HG03558 (cell line): ENCODE results near the gene NFAM1.

Experiments used
- ATAC-seq: cut with Tn5 transposase; IDR thresholded peaks from one replicate; pipeline ENCODE4 v1.9.1; 2021; ENCODE audit warnings: moderate number of reproducible peaks; ENCODE audit not compliant: unreplicated experiment; ENCODE audit errors: extremely low read depth

The NFAM1 gene

DNA sequence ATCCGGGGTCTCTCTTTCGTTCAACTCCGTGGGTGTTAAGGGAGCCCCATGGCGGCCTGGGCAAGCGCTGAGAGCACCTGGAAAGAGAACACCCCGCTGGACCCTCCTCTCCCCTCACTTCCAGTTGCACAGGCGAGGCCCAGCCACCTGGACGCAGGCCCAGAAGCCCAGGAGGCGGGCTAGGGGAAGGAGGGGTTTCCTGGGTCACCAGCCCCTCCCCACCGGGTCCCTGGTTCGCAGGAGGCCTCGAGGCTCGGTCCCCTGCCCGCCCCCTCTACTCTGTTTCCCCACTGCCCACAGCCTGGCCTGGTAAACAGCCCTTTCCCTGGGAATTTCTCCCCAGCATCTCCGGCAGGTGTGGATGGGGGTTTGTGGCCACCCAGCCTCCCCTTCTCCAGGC, 8.5 kb upstream of the NFAM1 start:
- ATAC-seq: no peak

- no peak for ATAC-seq
Measured at GRCh38 chr22:42439821-42440674, 7.8 kb upstream of the NFAM1 start.

- ATAC-seq: no peak
Measured at GRCh38 chr22:42439021-42439567, 6.9 kb upstream of the NFAM1 start.

DNA sequence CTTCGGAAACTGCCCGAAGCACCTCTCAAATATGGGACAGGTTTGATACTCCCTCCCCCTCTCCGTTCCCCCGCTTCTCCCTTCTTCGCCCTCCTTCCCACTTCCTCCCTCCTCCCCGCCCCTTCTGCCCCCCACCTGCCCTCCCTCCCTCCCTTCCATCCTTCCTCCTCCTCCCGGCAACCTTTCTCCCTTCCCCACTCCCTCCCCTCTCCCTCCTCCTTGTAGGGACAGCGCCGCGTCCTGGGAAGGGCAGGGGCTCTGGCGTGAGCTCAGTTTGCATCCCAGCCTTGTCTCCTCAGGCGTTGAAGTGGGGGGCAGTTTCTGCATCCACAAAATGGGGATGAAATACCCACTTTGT, 6.1 kb upstream of the NFAM1 start:
- ATAC-seq: no peak

GRCh38 chr22:42437488-42438292, 5.5 kb upstream of the NFAM1 start:
- ATAC-seq: no peak

DNA sequence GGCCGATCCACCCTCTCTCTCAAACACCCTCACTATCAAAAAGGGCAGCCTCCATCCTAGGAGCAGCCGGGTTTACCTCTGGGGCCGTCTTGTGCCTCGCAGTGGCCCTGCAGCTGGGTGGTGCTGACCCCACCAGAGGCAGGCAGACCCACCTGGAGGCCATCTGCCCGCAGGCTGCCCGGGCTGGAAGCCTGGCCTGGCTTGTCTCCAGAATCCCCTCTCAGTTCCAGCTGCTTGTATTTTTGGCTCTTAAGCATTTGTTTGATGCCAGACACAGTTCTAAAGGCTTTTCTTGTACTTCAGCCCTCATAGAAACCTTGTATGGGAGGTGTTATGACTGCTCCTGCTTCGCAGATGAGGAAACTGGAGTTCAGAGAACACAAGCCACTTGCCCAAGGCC, 4.2 kb upstream of the NFAM1 start:
- no peak for ATAC-seq

DNA sequence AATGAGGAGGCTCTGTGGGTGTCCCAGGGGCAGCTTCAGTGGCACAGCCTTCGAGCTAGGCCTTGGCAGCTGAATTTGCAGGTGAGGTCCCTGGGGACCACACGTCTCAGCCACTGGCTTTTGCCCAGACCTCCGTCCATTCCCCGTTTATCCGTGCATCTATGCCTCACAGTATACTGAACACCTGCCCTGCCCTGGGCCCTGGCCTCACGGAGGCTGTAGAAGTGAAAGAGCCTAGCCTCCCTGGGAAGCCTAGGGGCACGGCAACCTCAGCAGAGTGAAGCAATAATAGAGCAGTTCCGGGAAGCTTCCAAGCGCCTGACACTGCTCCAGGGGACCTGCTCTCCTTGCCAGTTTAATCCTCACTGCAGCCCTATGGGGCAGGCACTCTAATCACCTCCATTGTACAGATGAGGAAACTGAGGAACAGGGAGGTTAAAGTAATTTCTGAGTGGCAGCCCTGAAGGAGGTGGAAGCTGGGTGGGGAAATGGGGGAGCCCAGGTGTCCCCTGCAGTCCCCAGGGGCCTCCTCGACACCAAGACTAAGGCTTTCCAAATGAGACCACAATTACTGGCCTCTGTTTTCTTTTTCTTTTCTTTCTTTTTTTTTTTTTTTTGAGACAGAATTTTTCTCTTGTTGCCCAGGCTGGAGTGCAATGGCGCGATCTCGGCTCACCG, 2.7 kb upstream of the NFAM1 start:
- ATAC-seq: no peak

- no peak for ATAC-seq
Measured at GRCh38 chr22:42433754-42434682, 1.8 kb upstream of the NFAM1 start.

DNA sequence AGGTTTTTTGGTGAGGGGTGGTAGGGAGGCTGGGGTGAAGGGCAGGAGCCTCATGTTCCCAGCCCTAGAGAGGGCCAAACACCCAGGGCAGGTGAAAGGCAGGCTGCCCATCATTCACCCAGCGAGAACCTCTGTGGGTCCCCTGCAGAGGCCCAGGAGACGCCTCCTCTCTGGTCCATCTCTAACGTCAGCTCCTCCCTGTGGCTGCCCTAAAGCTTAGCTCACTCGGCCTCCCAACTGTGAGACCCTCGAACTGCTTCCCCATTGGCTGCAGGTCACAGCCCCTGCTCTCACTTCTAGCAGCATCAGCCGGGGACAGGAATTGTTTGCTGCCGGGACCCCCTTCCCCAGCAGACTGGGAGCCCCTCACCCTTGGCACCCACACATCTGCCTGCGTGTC, 615 bp upstream of the NFAM1 start:
- no peak for ATAC-seq

DNA sequence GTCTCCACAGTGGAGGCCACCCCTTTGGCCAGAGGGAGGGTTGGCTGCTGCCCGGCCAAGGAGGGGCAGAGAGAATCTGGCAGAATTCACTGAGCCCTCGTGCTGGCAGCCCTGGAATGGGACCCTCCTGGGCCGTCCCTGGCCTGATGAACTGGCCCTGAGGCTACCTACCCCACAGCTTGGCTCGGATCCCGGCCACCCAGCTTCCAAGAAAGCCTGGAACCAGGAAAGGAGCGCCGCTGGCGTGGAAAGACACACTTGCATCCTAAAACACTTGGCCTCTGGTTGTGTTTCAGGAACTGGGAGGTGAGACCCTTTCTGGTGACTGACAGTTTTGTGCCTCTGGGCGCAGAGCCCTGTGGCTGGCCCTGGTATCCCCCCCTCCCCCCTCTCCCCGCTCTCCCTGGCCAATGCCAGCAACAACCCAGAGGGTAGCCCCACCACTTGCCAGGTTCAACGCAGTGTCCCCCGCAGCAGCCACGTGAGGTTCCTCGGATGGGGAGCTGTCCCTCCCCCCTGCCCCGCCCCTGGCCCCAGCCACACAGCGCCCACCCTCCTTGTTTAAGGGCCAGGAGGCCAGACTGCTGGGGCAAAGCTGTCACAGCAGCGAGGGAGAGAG, 693 bp downstream of the NFAM1 start:
- no peak for ATAC-seq

DNA sequence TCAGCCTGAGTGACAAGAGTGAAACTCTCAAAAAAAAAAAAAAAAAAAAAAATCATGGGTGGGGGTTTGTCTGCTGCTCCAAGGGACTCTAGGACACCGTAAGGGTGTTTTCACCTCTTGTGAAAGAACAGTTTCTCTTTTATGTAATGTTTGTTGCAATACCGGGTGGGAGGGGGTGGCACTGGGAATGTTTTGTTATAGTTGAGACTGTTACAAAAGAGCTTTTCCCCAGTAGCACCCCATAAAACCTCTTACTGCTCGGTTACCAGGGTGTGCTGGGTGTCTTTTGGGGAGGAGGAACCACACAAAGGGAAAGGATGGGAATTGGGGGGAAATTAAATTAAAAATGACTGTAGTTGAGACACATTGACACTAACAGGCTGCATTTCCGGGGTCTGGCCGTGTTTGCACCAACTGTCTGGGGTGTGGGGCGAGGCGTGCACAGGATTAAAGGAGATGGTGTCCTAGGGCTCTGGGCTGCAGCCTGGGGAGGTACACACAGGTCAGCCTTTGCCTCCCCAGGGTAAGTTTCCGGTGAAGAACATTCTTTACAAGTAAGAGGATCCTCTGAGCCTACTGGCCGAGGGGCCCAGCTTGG, 1.6 kb downstream of the NFAM1 start:
- ATAC-seq: no peak

DNA sequence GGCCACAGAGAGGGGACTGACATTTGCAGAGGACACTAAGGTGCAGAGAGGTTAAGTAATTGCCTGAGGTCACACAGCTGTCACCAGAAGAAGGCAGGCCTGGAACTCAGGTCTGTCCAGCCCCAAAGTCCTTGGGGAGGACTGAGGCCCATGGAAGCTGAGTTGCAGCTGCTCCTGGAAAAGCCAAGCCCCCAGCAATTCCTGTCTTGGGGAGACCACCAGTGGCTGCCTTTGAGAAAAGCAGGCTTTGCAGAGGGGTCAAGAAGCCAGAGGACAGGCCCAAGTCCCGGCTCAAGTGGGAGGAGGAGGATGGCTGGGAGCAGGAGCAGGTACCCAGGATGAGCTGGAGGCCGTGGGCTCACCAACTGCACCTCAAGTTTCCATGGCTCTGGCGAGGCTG, 3.4 kb downstream of the NFAM1 start:
- no peak for ATAC-seq

DNA sequence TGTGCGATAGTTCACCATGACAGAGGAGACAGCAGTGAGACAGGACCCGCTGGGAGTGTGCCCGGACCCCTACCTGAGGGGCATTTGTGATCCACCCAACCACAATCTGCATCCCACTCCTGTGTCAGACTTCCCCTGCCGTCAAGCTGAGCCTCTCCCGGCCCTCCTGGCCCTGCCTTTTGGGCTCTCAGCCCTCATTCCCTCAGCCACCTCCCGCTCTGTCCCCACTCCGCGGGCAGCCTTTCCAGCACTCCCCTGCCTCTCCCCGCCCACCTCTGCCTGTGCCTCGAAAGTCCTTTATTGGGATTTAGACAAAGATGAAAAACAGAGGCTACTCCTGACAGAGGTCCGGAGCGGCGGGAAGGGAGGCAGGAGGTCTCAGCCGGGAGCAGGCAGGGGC, 4.2 kb downstream of the NFAM1 start:
- ATAC-seq: no peak

DNA sequence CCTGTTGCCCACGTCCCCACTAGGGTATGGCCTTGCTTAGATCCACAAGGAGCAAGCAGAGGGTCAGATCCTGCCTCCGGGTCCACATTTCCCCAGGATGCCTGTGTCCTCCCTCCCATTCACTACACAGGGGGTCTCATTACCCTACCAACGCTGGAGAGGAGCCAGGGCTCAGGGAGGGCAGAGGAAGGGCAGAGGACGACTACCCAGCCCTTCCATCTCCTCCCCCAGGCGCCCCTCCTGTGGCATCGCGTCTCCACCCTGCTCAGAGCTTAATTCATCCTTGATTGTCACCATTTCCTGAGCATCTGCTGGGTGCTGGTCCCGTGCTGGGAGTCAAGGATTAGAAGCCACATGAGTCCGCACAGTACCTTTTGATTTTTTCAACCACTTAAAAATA, 5.0 kb downstream of the NFAM1 start:
- no peak for ATAC-seq

DNA sequence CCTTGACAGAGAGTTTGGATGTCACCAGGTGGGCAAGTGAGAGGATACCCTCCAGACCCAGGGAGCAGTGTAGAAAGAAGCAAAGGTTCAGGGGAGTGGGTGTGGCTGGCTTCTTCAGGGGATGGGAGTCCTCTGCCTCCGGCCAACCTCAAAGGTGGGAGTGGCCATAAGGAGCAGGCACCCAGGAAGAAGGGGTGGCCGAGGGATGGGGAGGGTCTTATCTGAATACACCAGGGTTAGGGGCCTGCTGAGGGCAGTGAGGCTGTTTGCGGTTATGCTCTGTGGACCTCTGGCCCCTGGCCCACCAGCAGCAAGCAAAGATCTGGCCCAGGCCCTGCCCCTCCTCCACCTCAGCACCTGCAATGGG, 6.2 kb downstream of the NFAM1 start:
- ATAC-seq: no peak

DNA sequence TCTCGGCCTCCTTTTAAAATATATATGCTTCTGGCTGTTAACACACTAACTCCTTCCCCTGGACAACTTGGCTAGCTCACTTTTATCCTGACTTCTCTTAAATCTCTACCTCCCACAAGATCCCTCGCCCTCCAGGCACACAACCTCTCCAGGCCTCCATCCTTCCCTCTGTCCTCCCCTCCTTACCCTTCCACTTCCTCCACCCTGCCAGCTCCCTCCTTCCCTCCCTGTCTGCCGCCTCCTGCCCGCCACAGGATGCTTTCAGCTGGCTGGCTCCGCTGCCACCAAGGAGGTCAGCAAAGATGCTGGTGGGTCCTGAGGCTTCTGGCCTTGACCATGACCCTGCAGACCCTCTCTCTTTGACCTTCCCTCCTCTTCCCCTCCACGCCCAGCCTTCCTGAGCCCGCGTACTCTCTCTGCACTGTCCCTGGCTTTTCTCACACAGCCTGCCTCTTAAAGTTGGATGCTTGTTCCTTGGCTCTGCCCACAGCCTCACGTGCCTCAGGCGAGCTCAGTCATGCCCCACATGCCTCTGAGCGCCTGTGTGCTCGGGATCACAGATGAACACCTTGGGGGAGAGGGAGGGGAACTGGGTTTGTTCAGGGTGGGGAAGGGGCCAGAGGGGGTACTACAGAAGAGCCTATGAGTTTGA, 6.7 kb downstream of the NFAM1 start:
- ATAC-seq: no peak

DNA sequence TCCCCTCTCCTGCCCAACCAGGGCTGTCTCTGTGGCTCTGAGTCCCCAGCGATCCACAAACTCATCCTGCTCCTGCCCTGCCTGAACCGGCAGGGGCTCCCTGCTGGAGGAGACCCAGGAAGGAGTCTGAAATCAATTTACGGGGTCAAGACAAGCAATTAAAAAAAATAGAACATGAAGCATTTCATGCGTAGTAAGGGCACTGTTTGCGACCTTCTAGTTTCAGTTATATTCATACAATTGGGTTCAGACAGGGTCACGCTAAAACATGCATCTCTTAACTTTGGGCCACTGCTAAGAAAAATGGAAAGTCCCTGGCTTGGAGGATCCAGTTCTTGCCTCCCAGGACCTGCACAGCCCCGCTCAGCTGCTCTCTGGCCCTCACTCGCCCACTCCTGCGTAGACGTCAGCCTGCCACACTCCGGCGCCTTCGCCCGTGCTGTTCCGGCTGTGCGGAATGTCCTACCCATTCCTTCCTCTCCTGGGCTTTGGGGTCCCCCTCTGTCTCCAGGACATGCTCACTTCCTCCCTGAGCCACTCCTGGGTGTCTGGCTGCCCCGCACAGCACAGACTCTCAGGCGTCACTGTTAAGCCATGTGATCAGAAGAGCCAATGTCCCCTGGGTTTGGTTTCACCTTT, 12.8 kb downstream of the NFAM1 start:
- no peak for ATAC-seq

DNA sequence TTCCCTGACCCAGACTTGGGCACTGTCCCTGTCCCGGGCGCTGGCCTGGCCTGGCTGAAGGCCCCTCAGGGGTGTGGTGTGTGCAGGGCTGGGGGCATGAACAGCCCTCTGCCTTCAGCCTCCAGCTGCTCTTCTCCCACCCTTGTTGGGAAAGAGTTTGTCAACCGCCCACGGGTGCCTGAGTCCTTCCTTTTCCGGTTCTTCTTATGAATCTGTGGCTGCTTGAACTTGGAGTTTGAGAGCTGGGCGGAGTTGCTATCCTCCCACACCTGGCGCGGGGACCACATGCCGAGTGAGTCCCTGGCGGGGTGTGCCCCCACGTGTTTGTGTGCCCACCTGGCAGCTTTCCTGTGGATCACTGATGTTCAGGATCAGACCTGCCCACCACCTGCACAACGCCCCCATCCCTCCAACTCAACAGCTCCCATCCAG, 13.4 kb downstream of the NFAM1 start:
- ATAC-seq: no peak
